ENCODE results near the gene HUNK.
"Not testable (repeated sequence)": the region's sequence is repeated elsewhere in the genome, so short reads cannot be mapped to it uniquely, and the experiment has no call there.

The HUNK gene

GRCh38 chr21:31872452-31873274 lies at the start of gene HUNK:
Gene HUNK (plus strand): TSS chr21:31873020. CDS start chr21:31873675, 655 bp downstream.
- no peak for DNase-seq (ENCODE audit: low read depth in 2 of 2)

GRCh38 chr21:31829736-31830472 lies 42.9 kb upstream of the HUNK start:
- no peak for DNase-seq (ENCODE audit: low read depth in 2 of 2)

GRCh38 chr21:31830701-31831100 lies 42.1 kb upstream of the HUNK start:
- no peak for DNase-seq (ENCODE audit: low read depth in 2 of 2)

GRCh38 chr21:31837041-31837440 lies 35.8 kb upstream of the HUNK start:
- no peak for DNase-seq (ENCODE audit: low read depth in 2 of 2)

GRCh38 chr21:31837618-31838390 lies 35.0 kb upstream of the HUNK start:
- no peak for DNase-seq (ENCODE audit: low read depth in 2 of 2)

GRCh38 chr21:31838586-31839355 lies 34.0 kb upstream of the HUNK start:
- no peak for DNase-seq (ENCODE audit: low read depth in 2 of 2)

GRCh38 chr21:31844206-31844605 lies 28.6 kb upstream of the HUNK start:
- DNase-seq (ENCODE audit: low read depth in 2 of 2): no peak

GRCh38 chr21:31845151-31845729 lies 27.6 kb upstream of the HUNK start:
- DNase-seq (ENCODE audit: low read depth in 2 of 2): no peak

- DNase-seq (ENCODE audit: low read depth in 2 of 2): no peak
These were observed 26.1 kb upstream of the HUNK start for GRCh38 chr21:31846690-31847089.

GRCh38 chr21:31847761-31848160 lies 25.1 kb upstream of the HUNK start:
- no peak for DNase-seq (ENCODE audit: low read depth in 2 of 2)

GRCh38 chr21:31848326-31848985 lies 24.4 kb upstream of the HUNK start:
- DNase-seq (ENCODE audit: low read depth in 2 of 2): no peak

GRCh38 chr21:31850886-31851285 lies 21.9 kb upstream of the HUNK start:
- DNase-seq (ENCODE audit: low read depth in 2 of 2): no peak

GRCh38 chr21:31855180-31855579 lies 17.6 kb upstream of the HUNK start:
- no peak for DNase-seq (ENCODE audit: low read depth in 2 of 2)

GRCh38 chr21:31857096-31857495 lies 15.7 kb upstream of the HUNK start:
- no peak for DNase-seq (ENCODE audit: low read depth in 2 of 2)

GRCh38 chr21:31857631-31858030 lies 15.2 kb upstream of the HUNK start:
- DNase-seq (ENCODE audit: low read depth in 2 of 2): not testable (repeated sequence)

GRCh38 chr21:31860851-31861250 lies 12.0 kb upstream of the HUNK start:
- no peak for DNase-seq (ENCODE audit: low read depth in 2 of 2)

GRCh38 chr21:31862078-31862477 lies 10.7 kb upstream of the HUNK start:
- no peak for DNase-seq (ENCODE audit: low read depth in 2 of 2)

GRCh38 chr21:31865429-31865970 lies 7.3 kb upstream of the HUNK start:
- no peak for DNase-seq (ENCODE audit: low read depth in 2 of 2)

- DNase-seq (ENCODE audit: low read depth in 2 of 2): peak; percentile 58 to 72
These were observed 6.7 kb upstream of the HUNK start for GRCh38 chr21:31866077-31866511.

GRCh38 chr21:31869750-31870149 lies 3.1 kb upstream of the HUNK start:
- DNase-seq (ENCODE audit: low read depth in 2 of 2): no peak
